SU-DHL-6 (cell line): Measurements from ENCODE around the gene TMEM187.

ENCODE experiments used
- H2AFZ ChIP-seq: fragments of 200-600 bp; sonication (generic); 2 replicates; pipeline ENCODE4 v1.6.1; 2014; ENCODE audit warnings: low read depth, mild to moderate bottlenecking, moderate library complexity, mixed read lengths, antibody characterized with exemption, low read length; ENCODE audit not compliant: severe bottlenecking
- H3F3A ChIP-seq: fragments of 200-600 bp; shearing (Covaris generic); 2 replicates; pipeline ENCODE4 v1.6.0; 2016; ENCODE audit warnings: antibody characterized with exemption, mild to moderate bottlenecking; ENCODE audit not compliant: insufficient read depth
- H3K27ac ChIP-seq: fragments of 200-600 bp; sonication (generic); 2 replicates; pipeline ENCODE4 v1.5.1; 2016; ENCODE audit warnings: low read depth, mild to moderate bottlenecking, low read length, moderate library complexity, mixed read lengths
- H3K27me3 ChIP-seq: fragments of 200-600 bp; sonication (generic), shearing (Covaris generic); 2 replicates; pipeline ENCODE4 v1.6.0; 2014; ENCODE audit warnings: mild to moderate bottlenecking, low read length
- H3K36me3 ChIP-seq: fragments of 200-600 bp; sonication (generic); 2 replicates; pipeline ENCODE4 v1.6.1; 2014; ENCODE audit warnings: mild to moderate bottlenecking, low read length, mixed read lengths
- H3K4me2 ChIP-seq: fragments of 300-600, 200-600 bp; shearing (Covaris generic), sonication (generic); 2 replicates; pipeline ENCODE4 v1.6.0; 2014; ENCODE audit warnings: low read length, low read depth, mild to moderate bottlenecking; ENCODE audit not compliant: poor library complexity, severe bottlenecking
- H3K4me3 ChIP-seq: fragments of 200-600 bp; sonication (generic); 2 replicates; pipeline ENCODE4 v1.5.1; 2014; ENCODE audit warnings: antibody characterized with exemption, low read length, mild to moderate bottlenecking, mixed read lengths; ENCODE audit not compliant: insufficient read depth, poor library complexity, severe bottlenecking
- H3K79me2 ChIP-seq: fragments of 200-600 bp; sonication (generic); 2 replicates; pipeline ENCODE4 v1.6.1; 2014; ENCODE audit warnings: mild to moderate bottlenecking, low read length, moderate library complexity; ENCODE audit not compliant: insufficient read depth
- H3K9ac ChIP-seq: fragments of 200-600 bp; sonication (generic); 2 replicates; pipeline ENCODE4 v1.7.0; 2014; ENCODE audit warnings: mild to moderate bottlenecking, low read length
- H3K9me2 ChIP-seq: fragments of 200-600 bp; sonication (generic); replicated peaks from 2 replicates; pipeline ENCODE4 v1.6.1; 2014; ENCODE audit warnings: low read length; ENCODE audit not compliant: insufficient read depth
- H3K9me3 ChIP-seq: fragments of 200-600 bp; sonication (generic); 2 replicates; pipeline ENCODE4 v1.6.1; 2014; ENCODE audit warnings: low read length, mixed read lengths; ENCODE audit not compliant: insufficient read depth
- H4K20me1 ChIP-seq: fragments of 200-600 bp; sonication (generic); 2 replicates; pipeline ENCODE4 v1.6.1; 2014; ENCODE audit warnings: low read depth, mild to moderate bottlenecking, antibody characterized with exemption, low read length, moderate library complexity, mixed read lengths
- EZH2phosphoT487 ChIP-seq: fragments of 200-600 bp; sonication (generic), shearing (Covaris generic); conservative IDR thresholded peaks from 2 replicates; pipeline ENCODE4 v1.6.1; 2018; ENCODE audit warnings: mild to moderate bottlenecking, antibody characterized with exemption, low read length, moderate library complexity, mixed read lengths
- TF ChIP-seq, protein P1 (sequence below): fragments of 200-600 bp; sonication (generic); IDR thresholded peaks from one replicate; pipeline ENCODE4 v1.5.1; 2017; ENCODE audit warnings: antibody characterized with exemption, mild to moderate bottlenecking, low read length, moderate library complexity; ENCODE audit not compliant: insufficient read depth, poor library complexity, severe bottlenecking

Gene TMEM187

DNA sequence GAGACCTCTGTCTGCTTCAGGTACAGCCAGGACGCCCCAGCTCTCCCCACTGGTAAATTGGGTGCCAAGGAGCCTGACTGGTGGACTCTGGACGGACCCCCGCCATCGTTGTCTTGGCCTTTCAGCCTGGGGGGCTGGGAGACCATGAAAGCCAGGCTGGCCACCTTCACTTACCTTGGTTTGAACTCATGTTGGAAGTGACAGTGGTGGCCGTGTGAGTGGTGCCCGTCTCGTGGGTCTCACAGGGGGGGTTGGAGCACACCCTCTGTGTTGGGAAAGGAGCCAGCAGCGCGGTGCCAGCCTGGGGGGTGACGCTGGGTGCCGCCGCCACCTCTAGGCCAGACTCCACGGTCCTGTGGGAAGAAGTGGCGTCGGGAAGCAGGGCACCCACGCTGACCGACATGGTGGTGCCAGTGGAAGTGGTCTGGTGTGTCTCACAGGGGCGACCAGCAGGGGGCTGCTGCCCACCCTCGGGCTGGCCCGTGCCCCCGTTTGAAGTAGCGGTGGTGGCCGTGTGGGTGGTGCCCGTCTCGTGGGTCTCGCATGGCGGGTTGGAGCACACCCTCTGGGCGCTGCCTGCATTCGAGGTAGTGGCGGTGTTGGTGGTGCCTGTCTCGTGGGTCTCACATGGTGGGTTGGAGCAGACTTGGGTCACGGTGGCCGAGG lies 18.5 kb upstream of the TMEM187 start:
- Histone ChIP-seq H3K9me2 (no peaks in the 10 kb centered on the region), H3K4me2 (no peak overlapping the region), H3K79me2 (no peaks in the 10 kb centered on the region), H3K27me3 (no peaks in the 10 kb centered on the region), H3F3A (no peaks in the 10 kb centered on the region), H3K36me3 (peaks cover 6% of the 10 kb centered on the region; the same call in 1 of the 2 replicates), H3K27ac (no peak overlapping the region), H3K9ac (no peak overlapping the region), H3K4me3 (no peak overlapping the region), H3K9me3 (no peaks in the 10 kb centered on the region), H2AFZ (no peak overlapping the region), H4K20me1 (no peaks in the 10 kb centered on the region)
- TF ChIP-seq, protein P1, sequence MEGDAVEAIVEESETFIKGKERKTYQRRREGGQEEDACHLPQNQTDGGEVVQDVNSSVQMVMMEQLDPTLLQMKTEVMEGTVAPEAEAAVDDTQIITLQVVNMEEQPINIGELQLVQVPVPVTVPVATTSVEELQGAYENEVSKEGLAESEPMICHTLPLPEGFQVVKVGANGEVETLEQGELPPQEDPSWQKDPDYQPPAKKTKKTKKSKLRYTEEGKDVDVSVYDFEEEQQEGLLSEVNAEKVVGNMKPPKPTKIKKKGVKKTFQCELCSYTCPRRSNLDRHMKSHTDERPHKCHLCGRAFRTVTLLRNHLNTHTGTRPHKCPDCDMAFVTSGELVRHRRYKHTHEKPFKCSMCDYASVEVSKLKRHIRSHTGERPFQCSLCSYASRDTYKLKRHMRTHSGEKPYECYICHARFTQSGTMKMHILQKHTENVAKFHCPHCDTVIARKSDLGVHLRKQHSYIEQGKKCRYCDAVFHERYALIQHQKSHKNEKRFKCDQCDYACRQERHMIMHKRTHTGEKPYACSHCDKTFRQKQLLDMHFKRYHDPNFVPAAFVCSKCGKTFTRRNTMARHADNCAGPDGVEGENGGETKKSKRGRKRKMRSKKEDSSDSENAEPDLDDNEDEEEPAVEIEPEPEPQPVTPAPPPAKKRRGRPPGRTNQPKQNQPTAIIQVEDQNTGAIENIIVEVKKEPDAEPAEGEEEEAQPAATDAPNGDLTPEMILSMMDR, result no peak
- TF ChIP-seq EZH2phosphoT487, result no peak

DNA sequence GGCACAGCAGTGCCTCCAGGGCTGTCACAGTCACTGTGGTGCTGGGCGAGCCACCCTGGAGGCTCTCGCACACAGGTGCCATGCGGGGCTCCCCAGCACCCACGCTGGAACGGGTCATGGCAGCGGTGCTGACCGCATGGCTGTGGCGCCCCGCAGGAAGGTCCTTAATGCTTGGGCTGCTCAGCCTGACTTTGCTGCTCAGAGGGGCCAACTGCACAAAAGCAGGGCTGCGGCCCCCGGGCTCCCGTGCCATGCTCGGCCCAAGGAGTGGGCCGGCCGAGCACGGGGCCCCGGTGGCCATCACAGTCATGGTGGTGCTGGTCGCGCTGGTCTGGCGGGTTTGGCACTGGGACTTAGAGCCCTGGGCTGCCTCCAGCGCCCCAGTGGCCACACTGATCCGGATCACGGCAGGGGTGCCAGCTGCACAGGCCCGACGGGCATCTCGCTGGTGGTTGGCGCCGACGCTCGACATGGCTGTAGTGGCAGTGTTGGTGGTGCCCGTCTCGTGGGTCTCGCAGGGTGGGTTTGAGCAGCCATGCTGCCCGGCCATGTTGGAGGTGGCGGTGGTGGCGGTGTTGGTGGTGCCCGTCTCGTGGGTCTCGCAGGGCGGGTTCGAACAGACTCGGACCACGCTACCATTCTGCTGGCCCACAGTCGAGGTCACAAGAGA lies 17.9 kb upstream of the TMEM187 start:
- no peak overlapping the region for H3K27ac ChIP-seq
- H3K4me3 ChIP-seq, result no peak overlapping the region
- H3K9ac ChIP-seq, result no peak overlapping the region
- H3K79me2 ChIP-seq, result no peaks in the 10 kb centered on the region
- H2AFZ ChIP-seq, result no peak overlapping the region
- no peaks in the 10 kb centered on the region for H4K20me1 ChIP-seq
- no peaks in the 10 kb centered on the region for H3K27me3 ChIP-seq
- no peaks in the 10 kb centered on the region for H3F3A ChIP-seq
- no peaks in the 10 kb centered on the region for H3K9me3 ChIP-seq
- H3K9me2 ChIP-seq, result no peaks in the 10 kb centered on the region
- TF ChIP-seq EZH2phosphoT487, result no peak
- TF ChIP-seq, protein P1, result no peak
- peaks cover 6% of the 10 kb centered on the region; the same call in 1 of the 2 replicates for H3K36me3 ChIP-seq
- no peak overlapping the region for H3K4me2 ChIP-seq

DNA sequence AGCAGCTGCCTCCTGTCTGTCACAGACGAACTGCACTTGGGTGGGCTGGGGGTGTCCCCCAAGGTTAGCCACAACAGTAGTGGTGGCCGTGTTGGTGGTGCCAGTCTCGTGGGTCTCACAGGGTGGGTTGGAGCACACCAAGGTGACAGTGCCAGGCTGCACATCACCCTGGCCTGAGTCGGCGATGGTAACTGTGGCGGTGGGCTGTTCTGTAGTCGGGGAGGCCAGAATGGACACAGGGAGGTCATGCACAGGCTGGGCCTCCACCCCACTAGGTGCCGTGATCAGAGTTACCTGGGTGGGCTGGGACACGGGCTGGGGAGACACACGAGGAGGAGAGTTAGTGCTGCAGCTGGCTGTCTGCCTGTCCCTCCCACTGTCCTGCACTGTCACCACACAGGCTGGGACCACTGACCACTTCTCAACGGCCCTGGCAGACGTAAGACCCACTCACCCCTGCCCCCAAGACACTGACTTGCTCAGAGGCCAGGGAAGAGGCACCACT lies 17.3 kb upstream of the TMEM187 start:
- Histone ChIP-seq H3K36me3 (peaks cover 6% of the 10 kb centered on the region; the same call in 1 of the 2 replicates), H3K4me3 (no peak overlapping the region), H4K20me1 (no peaks in the 10 kb centered on the region), H3K27ac (no peak overlapping the region), H3F3A (no peaks in the 10 kb centered on the region), H3K27me3 (no peaks in the 10 kb centered on the region), H3K79me2 (no peaks in the 10 kb centered on the region), H3K9me3 (no peaks in the 10 kb centered on the region), H3K9ac (no peak overlapping the region), H3K4me2 (no peak overlapping the region), H2AFZ (no peak overlapping the region), H3K9me2 (no peaks in the 10 kb centered on the region)
- TF ChIP-seq, protein P1, result no peak
- TF ChIP-seq EZH2phosphoT487, result no peak
